GM19023 (cell line): ENCODE data around the gene CSRNP2.
"Not testable (repeated sequence)": the region's sequence is repeated elsewhere in the genome, so short reads cannot be mapped to it uniquely, and the experiment has no call there.

ENCODE experiments used
- ATAC-seq: cut with Tn5 transposase; IDR thresholded peaks from one replicate; pipeline ENCODE4 v1.9.1; 2021; ENCODE audit warnings: mild to moderate bottlenecking, moderate library complexity; ENCODE audit not compliant: unreplicated experiment

The CSRNP2 gene

DNA sequence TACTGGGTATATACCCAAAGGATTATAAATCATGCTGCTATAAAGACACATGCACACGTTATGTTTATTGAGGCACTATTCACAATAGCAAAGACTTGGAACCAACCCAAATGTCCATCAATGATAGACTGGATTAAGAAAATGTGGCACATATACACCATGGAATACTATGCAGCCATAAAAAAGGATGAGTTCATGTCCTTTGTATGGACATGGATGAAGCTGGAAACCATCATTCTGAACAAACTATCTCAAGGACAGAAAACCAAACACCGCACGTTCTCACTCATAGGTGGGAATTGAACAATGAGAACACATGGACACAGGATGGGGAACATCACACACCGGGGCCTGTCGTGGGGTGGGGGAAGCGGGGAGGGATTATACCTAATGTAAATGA, 4.5 kb downstream of the CSRNP2 start:
- ATAC-seq: not testable (repeated sequence)

DNA sequence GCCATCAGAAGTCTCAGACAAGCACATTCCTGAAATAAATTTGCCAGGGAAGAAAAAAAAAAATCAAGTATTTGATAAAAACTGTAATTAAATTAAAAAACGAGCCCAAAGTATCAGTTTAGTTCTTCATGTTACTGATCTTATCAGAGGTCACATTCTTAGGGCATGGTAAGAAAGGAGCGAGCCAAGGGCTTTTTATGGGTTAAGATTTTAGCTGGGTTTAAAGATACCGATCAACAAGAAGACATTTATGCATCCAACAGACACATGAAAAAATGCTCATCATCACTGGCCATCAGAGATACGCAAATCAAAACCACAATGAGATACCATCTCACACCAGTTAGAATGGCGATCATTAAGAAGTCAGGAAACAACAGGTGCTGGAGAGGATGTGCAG, 5.0 kb downstream of the CSRNP2 start:
- ATAC-seq: not testable (repeated sequence)

DNA sequence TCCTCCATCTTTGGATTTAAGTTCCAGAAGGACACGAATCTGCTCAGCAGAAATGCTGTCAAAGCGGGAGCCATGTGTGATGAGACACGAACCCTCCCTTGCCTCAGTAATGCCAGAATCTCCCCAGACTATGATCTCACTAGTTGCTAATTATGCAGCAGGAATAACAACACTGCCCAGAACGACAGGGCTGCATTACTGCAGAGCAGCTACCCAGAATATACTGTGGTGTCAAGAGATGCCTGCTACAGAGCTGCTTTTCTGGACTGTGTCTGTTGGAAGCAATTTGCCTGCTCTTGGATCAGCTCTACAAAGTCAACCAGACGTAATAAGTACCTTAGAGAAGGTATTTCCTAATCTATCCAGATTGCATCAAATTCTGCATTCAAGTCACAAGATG, 5.5 kb downstream of the CSRNP2 start:
- ATAC-seq: no peak

DNA sequence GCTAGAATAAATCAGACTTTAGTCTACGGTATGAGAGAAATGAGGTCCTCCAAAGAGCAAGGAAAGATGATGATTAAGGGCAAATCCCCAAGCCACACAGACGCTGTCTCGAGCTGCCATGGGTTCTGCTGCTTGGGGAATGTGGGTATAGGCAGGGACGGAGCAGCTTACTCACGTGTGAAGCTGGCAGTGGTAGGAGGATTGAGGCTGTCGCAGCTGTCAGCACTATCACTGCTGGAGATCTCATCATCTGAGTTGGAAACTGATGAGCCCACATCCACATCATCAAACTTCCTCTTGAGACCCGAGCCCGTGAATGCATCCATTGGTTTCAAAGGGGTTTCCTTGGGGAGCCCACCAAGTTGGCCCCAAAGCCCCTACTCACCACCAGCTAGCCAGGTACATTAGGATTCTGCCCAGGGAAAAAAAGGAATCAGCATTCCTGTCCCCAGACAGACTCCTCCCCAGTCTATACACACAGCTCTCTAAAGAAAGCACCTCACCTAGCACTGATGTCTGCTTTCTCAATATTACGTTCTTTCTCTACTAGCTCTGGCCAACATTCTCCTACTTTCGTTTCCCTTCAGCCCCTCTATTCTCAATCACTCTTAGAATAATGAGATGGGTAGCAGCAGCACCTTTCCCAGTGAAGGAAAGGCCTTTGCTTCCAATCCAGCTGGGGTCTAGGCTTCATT, 7.0 kb downstream of the CSRNP2 start:
- ATAC-seq: no peak

DNA sequence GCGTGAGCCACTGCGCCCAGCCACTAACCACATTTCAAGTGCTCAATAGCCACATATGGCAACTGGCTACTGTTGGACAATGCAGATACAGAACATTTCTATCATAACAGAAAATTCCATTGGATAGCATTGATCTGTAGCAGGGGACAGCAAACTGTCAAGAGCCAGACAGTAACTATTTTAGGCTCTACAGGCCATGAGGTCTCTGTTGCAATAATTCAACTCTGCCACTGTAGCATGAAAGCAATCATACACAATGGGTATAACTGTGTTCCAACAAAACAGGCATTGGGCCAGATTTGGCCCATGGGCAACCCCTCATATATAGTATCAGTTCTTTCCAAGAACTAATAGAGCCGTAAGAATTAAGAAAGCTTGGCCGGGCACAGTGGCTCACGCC, 8.0 kb downstream of the CSRNP2 start:
- no peak for ATAC-seq

DNA sequence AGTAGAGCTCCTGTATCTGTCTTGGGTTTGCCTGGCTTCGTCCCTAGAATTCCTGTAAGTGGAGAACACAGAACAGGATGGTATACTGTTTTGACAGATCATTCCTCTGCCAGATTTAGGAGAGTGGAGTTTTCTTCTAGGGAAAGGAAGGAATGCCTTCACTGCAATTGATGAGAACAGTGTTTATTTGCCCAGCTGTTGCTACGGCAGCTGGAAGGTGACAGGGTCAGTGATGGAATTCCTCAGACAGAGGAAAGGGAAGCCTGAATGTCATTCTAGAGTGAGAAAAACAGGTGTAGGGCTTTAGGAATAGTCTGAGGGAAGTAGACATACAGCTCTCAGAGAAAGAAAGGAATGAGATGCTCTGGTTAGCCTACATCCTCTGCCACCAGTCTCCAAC, 11.7 kb downstream of the CSRNP2 start:
- ATAC-seq: no peak

DNA sequence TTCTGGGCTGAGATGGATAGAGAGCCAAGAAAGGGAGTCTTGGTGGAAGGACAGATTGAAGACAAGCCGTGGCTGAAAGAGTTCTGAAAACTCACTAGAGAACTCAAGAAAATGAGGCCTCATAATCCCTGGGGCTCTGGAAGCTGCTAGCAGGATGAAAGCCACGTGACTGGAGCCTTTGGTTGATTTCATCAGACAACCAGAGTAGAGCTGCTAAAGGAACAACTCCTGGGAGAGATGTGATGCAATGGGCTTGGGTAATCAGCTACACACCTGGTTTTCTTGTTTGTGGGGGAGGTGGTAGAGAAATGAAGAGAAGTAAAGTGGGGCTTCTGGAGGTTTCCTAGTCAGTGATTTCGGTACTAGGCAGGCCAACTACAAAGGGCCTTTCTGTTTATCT, 13.4 kb downstream of the CSRNP2 start:
- ATAC-seq: no peak

DNA sequence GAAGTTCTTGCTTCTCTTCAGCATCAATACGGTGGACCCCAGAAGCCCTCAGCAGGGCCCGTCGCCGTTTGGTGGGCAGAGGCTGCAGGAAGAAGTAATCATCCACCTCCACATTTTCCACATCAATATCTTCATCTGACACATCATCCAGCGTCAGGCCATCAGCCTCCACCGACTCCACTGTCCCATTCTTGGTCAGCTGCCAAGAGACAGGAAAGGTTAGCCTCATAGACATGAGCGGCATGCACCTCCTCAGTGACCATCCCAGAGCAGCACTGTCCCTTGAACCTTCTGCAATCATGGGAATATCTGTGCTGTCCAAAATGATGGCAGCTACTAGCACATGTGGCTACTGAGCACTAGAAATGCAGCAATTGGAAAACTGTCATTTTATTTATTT, 15.6 kb downstream of the CSRNP2 start:
- no peak for ATAC-seq

DNA sequence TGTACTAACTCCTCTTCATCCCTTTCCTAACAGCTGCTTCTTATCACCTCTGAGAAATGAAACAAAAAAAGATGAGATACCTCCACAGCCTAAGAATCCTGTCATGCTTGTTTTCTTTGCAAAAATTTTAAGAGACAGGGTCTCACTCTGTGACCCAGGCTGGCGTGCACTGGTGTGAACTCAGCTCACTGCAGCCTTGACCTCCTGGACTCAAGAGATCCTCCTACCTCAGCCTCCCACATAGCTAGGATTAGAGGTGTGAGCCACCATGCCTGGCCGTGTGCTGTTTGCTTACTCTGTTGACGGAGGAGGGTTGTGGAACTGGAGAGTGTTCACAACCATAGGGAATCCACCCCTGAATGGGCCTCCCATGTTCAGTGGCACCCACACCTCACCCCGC, 16.2 kb downstream of the CSRNP2 start:
- ATAC-seq: no peak

DNA sequence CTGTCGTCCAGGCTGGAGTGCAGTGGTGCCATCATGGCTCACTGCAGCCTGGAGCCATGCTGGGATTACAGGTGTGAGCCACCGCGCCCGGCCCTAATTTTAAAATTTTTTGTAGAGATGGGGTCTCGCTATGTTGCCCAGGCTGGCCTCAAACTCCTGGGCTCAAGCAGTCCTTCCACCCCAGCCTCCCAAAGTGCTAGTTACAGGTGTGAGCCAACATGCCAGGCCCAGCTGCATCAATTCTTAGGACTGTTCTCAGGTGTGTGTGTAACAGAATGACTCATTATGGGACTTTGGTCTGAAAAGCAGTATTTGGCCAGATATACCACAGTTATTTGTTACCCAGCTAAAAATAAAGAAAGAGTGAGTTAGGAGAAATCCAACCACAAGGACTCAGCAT, 17.9 kb downstream of the CSRNP2 start:
- no peak for ATAC-seq

DNA sequence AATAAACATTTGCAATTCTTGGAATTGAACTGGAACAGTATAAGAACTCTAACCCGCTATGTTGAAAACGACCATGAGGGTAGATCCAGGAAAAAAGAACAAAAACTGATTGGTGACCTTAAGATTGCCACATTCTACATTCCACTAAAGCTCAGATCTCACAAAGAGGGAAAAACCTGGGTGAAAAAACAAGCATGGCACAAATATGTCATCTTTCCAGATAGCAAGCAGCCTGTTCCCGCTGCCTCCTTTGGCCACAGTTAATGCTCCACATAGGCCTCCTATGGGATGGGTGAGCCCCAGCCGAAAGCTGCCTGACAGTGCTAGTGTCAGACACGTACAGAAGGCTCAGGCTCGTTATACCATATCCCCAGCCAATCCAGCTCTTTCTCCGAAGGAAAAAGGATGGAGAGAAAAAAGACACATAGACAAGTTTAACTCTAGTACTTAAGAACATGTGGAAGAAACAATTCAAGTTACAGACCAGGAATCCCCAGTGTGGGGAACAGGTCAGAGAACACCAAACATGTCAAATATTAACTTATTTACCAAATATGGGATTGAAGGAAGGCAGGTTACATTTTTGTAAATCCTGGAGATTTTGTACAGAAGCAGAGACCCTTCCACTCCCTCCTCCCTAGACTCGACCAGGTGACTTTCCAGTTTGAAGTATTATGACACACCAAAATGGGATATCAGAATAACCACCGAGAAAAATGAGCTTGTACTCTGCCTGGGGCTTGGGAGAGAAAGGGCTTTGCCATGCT, 20.6 kb downstream of the CSRNP2 start:
- no peak for ATAC-seq

DNA sequence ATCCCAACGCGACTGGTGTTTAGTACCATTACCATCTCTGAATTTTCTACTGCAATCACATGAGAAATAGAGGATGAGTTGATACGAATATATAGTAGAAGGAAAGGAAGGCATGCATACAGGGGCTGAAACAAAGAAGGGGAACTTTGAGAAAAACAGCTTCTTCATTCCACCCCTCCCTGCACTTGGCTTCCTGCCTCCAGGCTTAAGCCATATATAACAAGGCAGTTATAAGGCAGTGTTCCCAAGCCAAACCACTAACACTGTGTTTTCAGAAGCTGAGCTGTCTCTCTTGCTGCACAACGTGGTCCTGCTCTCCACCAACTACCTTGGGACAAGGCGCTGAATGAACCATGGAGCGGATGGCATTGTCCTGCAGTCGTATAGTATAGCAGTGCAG, 24.3 kb downstream of the CSRNP2 start:
- ATAC-seq: no peak

DNA sequence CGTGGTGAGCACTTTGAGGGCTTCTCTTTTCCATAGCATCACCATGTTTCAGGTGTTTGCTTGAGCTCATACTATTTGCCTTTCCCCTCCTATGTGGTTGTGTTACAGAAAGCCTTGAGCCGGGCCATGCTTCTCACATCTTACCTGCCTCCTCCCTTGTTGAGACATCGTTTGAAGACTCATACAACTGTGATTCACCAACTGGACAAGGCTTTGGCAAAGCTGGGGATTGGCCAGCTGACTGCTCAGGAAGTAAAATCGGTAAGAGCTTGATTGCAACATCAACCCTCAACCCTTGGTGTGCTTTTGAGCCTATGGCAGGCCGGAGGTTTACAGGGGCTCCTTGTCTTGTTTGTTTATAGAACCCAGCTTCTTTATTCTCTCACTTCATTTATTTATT, 27.2 kb downstream of the CSRNP2 start:
- ATAC-seq: no peak

DNA sequence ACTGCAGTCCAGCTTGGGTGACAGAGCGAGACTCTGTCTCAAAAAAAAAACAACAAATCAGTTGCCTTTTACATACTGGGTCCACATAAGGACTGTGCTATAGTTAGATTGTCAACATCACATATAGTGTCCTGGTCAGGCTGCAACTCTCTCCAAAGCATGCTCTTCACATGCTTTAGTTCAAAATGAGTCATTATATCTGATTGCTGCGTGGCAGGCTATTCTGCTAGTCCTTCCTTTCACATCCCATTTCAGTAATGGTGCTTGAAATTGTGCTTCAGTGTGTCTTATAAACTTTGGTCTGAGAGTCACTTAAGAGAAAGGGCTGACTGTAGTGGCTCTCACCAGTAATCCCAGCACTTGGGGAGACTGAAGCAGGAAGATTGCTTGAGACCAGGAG, 28.3 kb downstream of the CSRNP2 start:
- ATAC-seq: no peak

DNA sequence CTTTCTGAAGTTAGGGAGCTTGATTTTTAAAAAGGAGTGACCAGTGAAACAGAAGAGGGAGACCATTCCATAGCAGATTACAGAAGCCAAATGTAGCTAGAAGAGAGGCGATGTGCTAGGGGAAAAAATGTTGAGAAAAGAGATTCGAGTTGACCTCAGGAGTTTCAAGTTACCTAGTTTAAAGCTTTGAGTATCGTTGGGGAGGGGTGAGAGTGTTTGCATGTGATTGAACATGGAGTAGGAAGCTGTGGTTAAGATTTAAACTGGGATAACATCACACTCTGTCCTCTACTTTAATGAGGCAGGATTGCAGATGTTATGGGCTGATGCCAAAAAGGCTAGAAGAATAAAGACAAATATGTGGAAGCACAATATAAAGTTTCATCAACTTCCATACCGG, 31.6 kb downstream of the CSRNP2 start:
- ATAC-seq: no peak

DNA sequence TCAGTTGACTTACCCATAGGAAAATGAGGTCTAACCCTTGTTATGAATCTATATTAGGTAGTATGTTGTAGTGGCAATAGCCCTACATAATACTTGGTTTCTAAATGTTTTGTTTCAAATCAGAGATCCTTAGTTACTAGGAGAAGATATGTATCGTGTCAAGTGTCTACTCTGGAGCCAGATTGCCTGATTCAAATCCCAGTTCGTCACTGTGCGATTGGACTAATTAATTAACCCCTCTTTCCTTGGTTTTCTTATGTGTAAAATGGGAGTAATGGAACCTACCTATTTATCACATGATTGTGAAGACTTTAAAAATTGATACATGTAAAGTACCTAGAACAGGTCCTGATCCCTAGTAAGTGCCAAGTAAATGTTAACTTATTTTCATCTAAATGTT, 33.9 kb downstream of the CSRNP2 start:
- ATAC-seq: no peak

DNA sequence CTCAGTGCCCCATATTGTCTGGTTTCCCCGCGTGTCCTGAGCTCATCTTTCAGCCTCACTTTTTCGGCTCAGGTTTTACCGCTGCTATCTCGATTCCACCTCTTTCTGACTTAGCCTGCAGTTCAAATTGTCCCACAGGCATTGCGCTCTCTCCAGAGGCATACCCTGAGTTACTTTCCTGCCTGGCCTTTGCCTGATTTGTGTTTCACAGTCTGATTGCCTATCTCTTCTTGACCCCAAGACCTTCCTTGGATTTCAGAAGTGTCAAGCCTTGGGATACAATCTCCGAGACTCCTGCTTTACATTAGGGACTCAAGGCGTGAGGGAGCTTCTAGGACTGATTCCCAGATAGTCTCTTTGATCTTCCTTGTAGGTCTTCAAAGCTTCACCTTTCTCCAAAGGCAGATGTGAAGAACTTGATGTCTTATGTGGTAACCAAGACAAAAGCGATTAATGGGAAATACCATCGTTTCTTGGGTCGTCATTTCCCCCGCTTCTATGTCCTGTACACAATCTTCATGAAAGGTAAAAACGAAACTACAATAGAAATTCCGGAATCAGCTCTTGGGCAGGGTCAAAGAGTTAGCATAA, 34.6 kb downstream of the CSRNP2 start:
- ATAC-seq: no peak

DNA sequence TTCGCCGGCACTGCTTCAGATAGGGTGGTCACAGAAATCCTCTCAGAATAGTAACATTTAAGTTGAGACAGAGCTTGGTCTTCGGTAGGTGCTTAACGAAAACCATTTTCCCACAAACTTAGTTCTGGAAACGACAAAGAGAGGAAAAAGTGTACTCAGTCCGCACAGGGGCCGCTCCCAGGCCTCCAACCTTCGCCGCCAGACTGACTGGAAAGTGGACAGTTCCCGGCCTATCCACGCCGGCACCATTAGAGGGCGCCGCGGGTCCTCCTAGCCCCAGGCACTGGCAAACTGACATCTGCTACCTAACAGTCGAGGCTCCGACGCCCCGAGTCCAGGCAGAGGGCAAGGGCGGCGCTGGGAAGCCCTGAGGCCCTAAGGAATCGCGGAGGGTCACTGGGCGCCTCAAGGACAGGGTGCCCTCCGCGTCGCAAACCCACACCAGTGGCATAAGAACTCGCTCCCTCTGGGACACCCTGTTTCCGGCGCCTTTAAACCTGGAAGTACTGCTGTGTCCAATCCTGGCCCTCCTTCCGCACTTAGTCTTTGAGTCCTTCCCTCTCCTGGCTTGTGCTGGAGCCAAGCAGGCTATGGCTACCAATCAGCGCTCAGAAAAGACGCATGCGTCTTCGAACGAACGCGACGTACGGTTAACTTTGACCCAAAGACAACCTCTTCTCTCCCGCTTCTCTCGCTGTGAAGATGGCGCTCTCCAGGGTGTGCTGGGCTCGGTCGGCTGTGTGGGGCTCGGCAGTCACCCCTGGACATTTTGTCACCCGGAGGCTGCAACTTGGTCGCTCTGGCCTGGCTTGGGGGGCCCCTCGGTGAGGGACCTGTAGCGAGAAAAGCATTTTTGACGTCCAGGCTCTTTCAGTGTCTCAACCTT, 35.5 kb downstream of the CSRNP2 start, which contains the start of gene LETMD1:
LETMD1 (plus strand) TSS at position 673 of the 886 bp plus-strand sequence; CDS start at position 703, 30 bp downstream.
- peak; percentile 95 for ATAC-seq

DNA sequence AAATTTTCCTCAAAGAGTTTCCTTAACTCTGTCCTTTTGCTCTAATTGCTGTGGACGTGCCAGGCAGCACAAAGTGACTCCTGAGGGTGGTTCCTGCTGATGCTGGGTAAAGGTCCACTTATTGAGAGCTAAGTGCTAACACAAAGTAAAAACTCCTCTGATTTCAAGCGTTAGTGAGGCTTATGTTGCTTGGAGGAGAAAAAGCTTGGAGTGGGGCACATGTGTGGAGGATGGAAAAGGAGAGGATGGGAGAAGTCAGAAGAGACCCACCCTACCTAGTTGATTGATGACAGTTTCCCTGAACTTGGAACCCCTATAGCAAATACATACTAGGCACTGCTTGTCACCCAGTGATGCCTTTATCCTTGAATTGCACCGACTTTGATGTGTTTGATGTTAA, 47.1 kb downstream of the CSRNP2 start:
- ATAC-seq: no peak

DNA sequence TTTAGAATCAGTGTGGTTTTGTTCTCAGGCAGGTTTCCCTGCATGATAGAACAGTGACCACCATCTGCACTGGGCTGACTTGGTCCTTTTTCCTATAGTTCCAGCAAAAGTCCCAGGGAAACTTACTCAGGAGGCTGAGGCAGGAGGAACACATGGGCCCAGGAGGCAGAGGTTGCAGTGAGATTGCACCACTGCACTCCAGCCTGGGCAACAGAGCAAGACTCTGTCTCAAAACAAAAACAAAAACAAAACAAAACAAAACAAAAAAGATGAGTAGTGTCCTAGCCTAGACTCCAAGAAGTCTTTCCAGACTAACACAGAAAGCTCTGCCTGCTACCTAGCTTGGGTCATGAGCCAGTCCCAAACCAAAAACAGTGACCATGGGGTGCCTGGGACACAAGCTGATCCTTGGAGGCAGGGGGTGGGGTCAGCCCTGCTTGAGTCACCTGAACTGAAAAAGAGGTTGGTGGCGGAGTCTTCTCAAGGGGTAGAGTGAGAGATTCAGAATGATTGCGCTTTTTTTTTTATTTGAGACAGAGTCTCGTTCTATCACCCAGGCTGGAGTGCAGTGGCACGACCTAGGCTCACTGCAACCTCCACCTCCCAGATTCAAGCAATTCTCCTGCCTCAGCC, 49.8 kb downstream of the CSRNP2 start:
- no peak for ATAC-seq

DNA sequence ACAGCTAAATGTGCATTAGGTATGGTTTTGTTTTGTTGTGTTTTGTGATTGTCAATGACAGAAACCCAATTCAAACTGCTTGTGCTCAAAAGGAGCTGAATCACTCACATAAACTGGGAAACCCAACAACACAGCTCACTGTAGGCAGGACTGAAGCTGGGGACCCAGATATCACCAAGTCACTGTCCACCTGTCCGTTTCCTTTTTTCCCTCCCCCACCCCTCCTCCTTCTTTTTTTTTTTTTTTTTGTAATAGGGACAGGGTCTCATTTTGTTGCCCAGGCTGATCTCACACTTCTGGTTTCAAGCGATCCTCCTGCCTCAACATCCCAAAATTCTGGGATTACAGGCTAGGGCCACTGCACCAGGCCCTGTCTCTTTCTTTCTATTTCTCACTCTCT, 50.3 kb downstream of the CSRNP2 start:
- ATAC-seq: no peak
